MM.1S (cell line): ENCODE data around the gene PCNT.

Experiments
- DNase-seq: peaks from one replicate; pipeline ENCODE4 v3.0.0-alpha.2; 2015
- H2AFZ ChIP-seq: fragments of 300-600 bp; sonication (generic); 2 replicates; pipeline ENCODE4 v1.6.0; 2016; ENCODE audit warnings: antibody characterized with exemption, low read length
- H3F3A ChIP-seq: fragments of 300-600 bp; sonication (generic); 2 replicates; pipeline ENCODE4 v1.6.1; 2016; ENCODE audit warnings: mild to moderate bottlenecking, antibody characterized with exemption, low read length, moderate library complexity, mixed read lengths; ENCODE audit not compliant: insufficient read depth
- H3K27ac ChIP-seq: fragments of 300-600 bp; sonication (generic); 2 replicates; pipeline ENCODE4 v1.5.1; 2016; ENCODE audit warnings: mild to moderate bottlenecking, low read length
- H3K27me3 ChIP-seq: fragments of 300-600 bp; sonication (generic); replicated peaks from 2 replicates; pipeline ENCODE4 v1.6.0; 2016; ENCODE audit warnings: low read length; ENCODE audit not compliant: insufficient read depth
- H3K36me3 ChIP-seq: fragments of 300-600 bp; sonication (generic); replicated peaks from 2 replicates; pipeline ENCODE4 v1.6.1; 2016; ENCODE audit warnings: mild to moderate bottlenecking, low read length, mixed read lengths; ENCODE audit not compliant: insufficient read depth
- H3K4me1 ChIP-seq: fragments of 300-600 bp; sonication (generic); 2 replicates; pipeline ENCODE4 v1.6.1; 2016; ENCODE audit warnings: low read length, mixed read lengths
- H3K4me2 ChIP-seq: fragments of 300-600 bp; sonication (generic); 2 replicates; pipeline ENCODE4 v1.6.0; 2016; ENCODE audit warnings: low read depth, low read length
- H3K4me3 ChIP-seq: fragments of 300-600 bp; sonication (generic); 2 replicates; pipeline ENCODE4 v1.5.1; 2016; ENCODE audit warnings: low read length, mixed read lengths
- H3K79me2 ChIP-seq: fragments of 300-600 bp; sonication (generic); 2 replicates; pipeline ENCODE4 v1.6.1; 2016; ENCODE audit warnings: mixed run types, low read length, mixed read lengths
- H3K9ac ChIP-seq: fragments of 300-600 bp; sonication (generic); 2 replicates; pipeline ENCODE4 v1.6.1; 2016; ENCODE audit warnings: low read length, mixed read lengths
- H3K9me2 ChIP-seq: fragments of 300-600 bp; sonication (generic); replicated peaks from 2 replicates; pipeline ENCODE4 v1.6.1; 2016; ENCODE audit warnings: mild to moderate bottlenecking, low read length, mixed read lengths; ENCODE audit not compliant: insufficient read depth
- H3K9me3 ChIP-seq: fragments of 300-600 bp; sonication (generic); replicated peaks from 2 replicates; pipeline ENCODE4 v1.6.1; 2016; ENCODE audit warnings: mild to moderate bottlenecking, low read length, mixed read lengths; ENCODE audit not compliant: insufficient read depth
- H4K20me1 ChIP-seq: fragments of 300-600 bp; sonication (generic); 2 replicates; pipeline ENCODE4 v1.6.1; 2016; ENCODE audit warnings: mild to moderate bottlenecking, low read length, moderate library complexity, mixed read lengths; ENCODE audit not compliant: insufficient read depth
- CTCF ChIP-seq: fragments of 300-600 bp; sonication (generic); IDR thresholded peaks from 2 replicates; pipeline ENCODE4 v1.5.1; 2016; ENCODE audit warnings: antibody characterized with exemption, low read length, mixed read lengths
- EZH2 ChIP-seq: fragments of 300-600 bp; sonication (generic); optimal IDR thresholded peaks from 2 replicates; pipeline ENCODE3; 2017; ENCODE audit warnings: low read depth, mild to moderate bottlenecking, antibody characterized with exemption, low read length, mixed read lengths
- EZH2phosphoT487 ChIP-seq: fragments of 300-600 bp; sonication (generic); IDR thresholded peaks from 2 replicates; pipeline ENCODE4 v1.6.1; 2018; ENCODE audit warnings: antibody characterized with exemption, low read length

Gene PCNT

GRCh38 chr21:46427516-46427915 lies 103.6 kb downstream of the PCNT start:
- Histone ChIP-seq H3K79me2 (no peaks in the 10 kb centered on the region), H3K9ac (no peak overlapping the region), H4K20me1 (no peaks in the 10 kb centered on the region), H3K27ac (no peak overlapping the region), H3K9me3 (no peaks in the 10 kb centered on the region), H3K9me2 (no peaks in the 10 kb centered on the region), H3K4me1 (no peaks in the 10 kb centered on the region), H3F3A (no peaks in the 10 kb centered on the region), H3K4me3 (no peak overlapping the region), H3K4me2 (no peak overlapping the region), H3K27me3 (no peaks in the 10 kb centered on the region), H3K36me3 (peaks cover 12% of the 10 kb centered on the region; the same call in 1 of the 2 replicates), H2AFZ (no peak overlapping the region)
- no peak for TF ChIP-seq CTCF
- TF ChIP-seq EZH2, result no peak
- TF ChIP-seq EZH2phosphoT487, result no peak
- no peak for DNase-seq

- Histone ChIP-seq H4K20me1 (no peaks in the 10 kb centered on the region), H3K4me1 (no peaks in the 10 kb centered on the region), H3K4me2 (no peak overlapping the region), H3K9me2 (no peaks in the 10 kb centered on the region), H3K4me3 (no peak overlapping the region), H3K27me3 (no peaks in the 10 kb centered on the region), H3K27ac (no peak overlapping the region), H3F3A (no peaks in the 10 kb centered on the region), H2AFZ (no peak overlapping the region), H3K79me2 (no peaks in the 10 kb centered on the region), H3K36me3 (peaks cover 12% of the 10 kb centered on the region; the same call in 1 of the 2 replicates), H3K9ac (no peak overlapping the region), H3K9me3 (no peaks in the 10 kb centered on the region)
- no peak for TF ChIP-seq EZH2phosphoT487
- TF ChIP-seq EZH2, result no peak
- TF ChIP-seq CTCF, result no peak
- no peak for DNase-seq
These were observed 104.3 kb downstream of the PCNT start for GRCh38 chr21:46428286-46428685.

GRCh38 chr21:46428987-46429710 lies 105.2 kb downstream of the PCNT start:
- H3F3A ChIP-seq, result no peaks in the 10 kb centered on the region
- H3K4me1 ChIP-seq, result no peaks in the 10 kb centered on the region
- H3K4me3 ChIP-seq, result no peak overlapping the region
- peaks cover 12% of the 10 kb centered on the region; the same call in 1 of the 2 replicates for H3K36me3 ChIP-seq
- H3K9me2 ChIP-seq, result no peaks in the 10 kb centered on the region
- no peak overlapping the region for H2AFZ ChIP-seq
- no peak for TF ChIP-seq EZH2phosphoT487
- no peak for TF ChIP-seq EZH2
- TF ChIP-seq CTCF, result no peak
- no peak overlapping the region for H3K9ac ChIP-seq
- H3K79me2 ChIP-seq, result no peaks in the 10 kb centered on the region
- no peaks in the 10 kb centered on the region for H3K9me3 ChIP-seq
- no peak overlapping the region for H3K27ac ChIP-seq
- H4K20me1 ChIP-seq, result no peaks in the 10 kb centered on the region
- no peak overlapping the region for H3K4me2 ChIP-seq
- no peak for DNase-seq
- no peaks in the 10 kb centered on the region for H3K27me3 ChIP-seq
